Skin of body (tissue), 2 donors: ENCODE measurements around the gene AGK. TPM values are rescaled to one million over a fixed set of nuclear protein-coding genes. Genes with fewer than 3 reads are reported as not detected.

Experiments used
- DNase-seq: peaks from one replicate; lab custom pipeline; 2025; lab: John Stamatoyannopoulos, UW
- total RNA-seq: library from RNA; depleted of rRNA; stranded (reverse); fragments of >200 nt; gene quantifications from one replicate; pipeline ENCODE4 v1.2.3, GENCODE V29; 2014

The AGK gene
- total RNA-seq = 29.9 TPM

GRCh38 chr7:141551094-141551781 lies at the start of gene AGK:
Gene AGK, plus strand, starts transcription at chr7:141551410. Its CDS starts 4,057 bp downstream, at chr7:141555467.
- peak; percentile 67 for DNase-seq

- DNase-seq = no peak
Observed at GRCh38 chr7:141501451-141501850, 49.8 kb upstream of the AGK start.

- no peak for DNase-seq
Observed at GRCh38 chr7:141511316-141511675, 39.9 kb upstream of the AGK start.

GRCh38 chr7:141511676-141512396 lies 39.4 kb upstream of the AGK start:
- DNase-seq = no peak

GRCh38 chr7:141512597-141512996 lies 38.6 kb upstream of the AGK start:
- no peak for DNase-seq

GRCh38 chr7:141513720-141514119 lies 37.5 kb upstream of the AGK start:
- no peak for DNase-seq

- DNase-seq = no peak
Observed at GRCh38 chr7:141515941-141516340, 35.3 kb upstream of the AGK start.

- no peak for DNase-seq
Observed at GRCh38 chr7:141519623-141520022, 31.6 kb upstream of the AGK start.

- DNase-seq = no peak
Observed at GRCh38 chr7:141522657-141523342, 28.4 kb upstream of the AGK start.

GRCh38 chr7:141525973-141526514 lies 25.2 kb upstream of the AGK start:
- no peak for DNase-seq

GRCh38 chr7:141527076-141527475 lies 24.1 kb upstream of the AGK start:
- DNase-seq = no peak

- no peak for DNase-seq
Observed at GRCh38 chr7:141528399-141528798, 22.8 kb upstream of the AGK start.

GRCh38 chr7:141533149-141533949 lies 17.9 kb upstream of the AGK start:
- peak; percentile 77 for DNase-seq

GRCh38 chr7:141534757-141535737 lies 16.2 kb upstream of the AGK start:
- DNase-seq = no peak

- DNase-seq = no peak
Observed at GRCh38 chr7:141537906-141538305, 13.3 kb upstream of the AGK start.

- DNase-seq = no peak
Observed at GRCh38 chr7:141541375-141541774, 9.8 kb upstream of the AGK start.

- no peak for DNase-seq
Observed at GRCh38 chr7:141544831-141545230, 6.4 kb upstream of the AGK start.

- DNase-seq = no peak
Observed at GRCh38 chr7:141549582-141549981, 1.6 kb upstream of the AGK start.

GRCh38 chr7:141550386-141551093 lies 670 bp upstream of the AGK start:
- no peak for DNase-seq

GRCh38 chr7:141551782-141552181 lies 572 bp downstream of the AGK start:
- DNase-seq = no peak
